GM18907 (cell line): ENCODE measurements around the gene KCNB1.
"Not testable (repeated sequence)": the region's sequence is repeated elsewhere in the genome, so short reads cannot be mapped to it uniquely, and the experiment has no call there.

Source experiments
- ATAC-seq: cut with Tn5 transposase; IDR thresholded peaks from one replicate; pipeline ENCODE4 v1.9.1; 2021; ENCODE audit warnings: mild to moderate bottlenecking, moderate library complexity; ENCODE audit not compliant: unreplicated experiment

KCNB1 gene

DNA sequence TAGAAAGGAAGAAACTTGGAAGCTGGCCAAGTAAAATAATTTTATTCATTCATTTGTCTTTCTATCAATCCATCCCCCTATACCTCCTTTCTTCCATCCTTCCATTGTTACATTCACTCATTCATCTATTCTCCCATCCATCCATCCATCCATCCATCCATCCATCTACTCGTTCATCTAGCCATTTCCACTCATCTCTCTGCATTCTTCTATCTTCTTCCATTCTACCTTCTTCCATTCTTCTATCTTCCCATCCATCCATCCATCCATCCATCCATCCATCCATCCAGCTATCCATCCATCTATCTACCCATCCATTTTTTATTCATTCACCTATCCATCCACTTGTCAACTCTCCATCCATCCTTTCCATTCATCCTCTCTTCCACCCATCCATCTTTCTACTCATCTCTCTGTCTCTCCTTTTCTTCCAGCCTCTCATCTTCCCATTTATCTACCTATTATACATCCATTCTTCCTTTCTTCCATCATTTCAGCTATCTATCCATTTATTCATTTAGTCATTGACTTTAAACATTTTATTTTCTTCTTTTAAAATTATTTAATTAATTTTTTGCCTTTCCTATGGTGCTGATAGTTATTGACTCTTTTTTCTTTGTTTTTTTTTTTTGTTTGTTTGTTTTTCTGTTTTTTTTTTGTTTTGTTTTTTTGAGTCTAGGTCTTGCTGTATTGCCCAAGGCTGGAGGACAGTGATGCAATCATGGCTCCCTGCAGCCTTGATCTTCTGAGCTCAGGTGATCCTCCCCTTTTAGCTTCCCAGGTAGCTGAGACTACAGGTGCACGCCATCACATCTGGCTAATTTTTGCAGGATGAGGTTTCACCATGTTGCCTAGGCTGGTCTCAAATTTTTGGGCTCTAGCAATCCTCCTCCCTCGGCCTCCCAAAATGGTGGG, 151.5 kb downstream of the KCNB1 start:
- no peak for ATAC-seq

DNA sequence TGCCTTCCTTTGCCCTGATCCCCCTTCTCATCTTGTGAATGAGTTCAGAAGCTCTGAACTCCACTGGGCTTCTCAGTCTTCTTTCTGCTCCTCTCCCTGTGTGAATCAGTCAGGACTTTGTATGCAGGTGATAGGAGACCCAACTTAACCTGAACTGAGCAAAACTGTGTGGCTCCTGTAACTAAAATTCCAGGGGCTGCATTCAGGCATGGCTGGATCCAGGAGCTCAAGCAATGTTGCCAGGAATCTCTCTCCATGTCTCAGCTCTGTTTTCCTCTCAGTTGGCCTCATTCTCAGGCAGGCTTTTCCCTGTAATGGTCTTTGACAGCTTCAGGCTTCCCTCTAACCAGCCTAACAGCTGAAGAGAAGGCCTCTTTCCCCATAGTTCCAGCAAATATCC, 153.7 kb downstream of the KCNB1 start:
- no peak for ATAC-seq

DNA sequence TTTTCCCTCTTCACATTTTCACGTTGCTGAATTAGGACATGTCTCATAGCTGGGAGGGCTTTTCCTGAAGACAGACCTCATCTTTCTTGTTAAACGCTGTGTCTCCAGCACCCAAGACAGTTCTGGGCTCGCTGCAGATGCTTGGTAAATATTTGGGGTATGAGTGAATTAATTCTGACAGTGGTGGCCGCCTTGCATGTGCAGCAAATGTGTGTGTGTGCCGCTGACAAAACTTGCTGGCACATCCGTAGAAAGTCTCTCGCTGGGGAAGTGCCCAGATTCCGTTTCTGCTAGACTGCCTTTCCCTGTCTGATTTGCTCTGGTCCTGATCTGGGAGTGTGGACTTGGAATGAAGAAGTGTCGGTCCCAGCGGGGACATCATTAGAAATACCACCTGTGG, 156.4 kb downstream of the KCNB1 start:
- ATAC-seq: no peak

DNA sequence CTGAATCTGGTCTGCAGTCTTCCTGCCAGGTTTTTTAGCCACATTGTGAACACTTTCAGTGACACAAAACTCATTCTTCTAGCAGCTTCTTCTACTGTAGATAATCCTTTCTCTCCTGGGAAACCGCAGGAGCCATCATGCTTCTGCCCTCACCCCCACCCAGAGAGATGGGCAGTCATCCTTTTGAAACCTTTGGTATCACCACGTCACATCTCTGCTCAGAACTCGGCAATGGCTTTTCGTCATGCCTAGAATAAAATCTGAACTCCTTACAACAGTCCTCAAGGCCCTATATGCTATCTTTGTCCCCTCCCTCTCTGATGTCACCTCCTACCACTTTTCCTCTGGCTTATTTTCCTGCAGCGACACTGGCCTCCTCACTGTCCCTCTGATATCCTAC, 158.2 kb downstream of the KCNB1 start:
- no peak for ATAC-seq

DNA sequence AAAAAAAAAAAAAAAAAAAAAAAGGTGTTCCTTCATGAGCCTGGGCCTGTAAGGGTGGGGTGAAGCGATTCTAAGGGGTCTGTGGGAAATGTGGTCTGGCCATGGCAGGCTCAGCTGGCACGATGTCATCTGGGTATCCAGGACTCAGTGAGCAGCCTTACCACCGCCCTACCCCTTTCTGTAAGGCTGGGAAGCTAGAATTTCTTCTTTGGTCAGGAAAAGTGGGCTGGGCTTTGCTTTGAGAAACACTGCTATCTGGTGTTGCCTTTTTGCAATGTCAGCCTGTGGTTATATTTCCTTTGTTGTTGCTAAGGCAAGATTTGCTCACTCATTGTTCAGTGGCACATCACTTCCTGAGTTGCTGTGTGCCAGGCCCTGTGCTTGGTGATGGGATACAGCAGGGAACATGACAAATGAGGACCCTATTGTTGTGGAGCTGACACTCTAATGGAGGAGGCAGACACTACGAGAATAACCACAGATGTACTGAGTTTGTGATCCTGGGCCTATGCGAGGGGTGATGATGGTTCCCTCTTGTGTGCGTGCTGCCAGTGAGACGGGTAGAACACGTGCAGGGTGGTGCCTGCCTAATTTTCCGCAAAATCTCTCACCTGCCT, 158.7 kb downstream of the KCNB1 start:
- no peak for ATAC-seq

DNA sequence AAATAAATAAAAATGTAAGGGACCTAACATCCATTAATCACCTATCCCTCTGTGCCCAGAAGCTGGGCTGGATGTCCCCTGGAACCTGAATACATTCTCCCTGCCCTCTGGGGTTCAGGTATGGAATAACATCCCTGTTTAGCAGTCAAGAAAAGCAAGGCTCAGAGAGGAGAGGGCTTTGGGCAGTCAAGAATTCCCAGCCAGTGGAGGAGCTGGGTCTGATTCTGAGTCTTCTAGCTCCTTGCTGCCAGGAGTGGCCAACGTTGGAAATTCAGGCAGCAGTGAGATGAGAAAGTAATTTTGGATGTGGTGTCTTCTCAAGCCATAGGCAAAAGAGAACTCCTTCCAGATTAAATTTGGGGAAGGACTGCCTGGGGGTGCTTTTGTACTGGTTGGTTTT, 162.0 kb downstream of the KCNB1 start:
- no peak for ATAC-seq

DNA sequence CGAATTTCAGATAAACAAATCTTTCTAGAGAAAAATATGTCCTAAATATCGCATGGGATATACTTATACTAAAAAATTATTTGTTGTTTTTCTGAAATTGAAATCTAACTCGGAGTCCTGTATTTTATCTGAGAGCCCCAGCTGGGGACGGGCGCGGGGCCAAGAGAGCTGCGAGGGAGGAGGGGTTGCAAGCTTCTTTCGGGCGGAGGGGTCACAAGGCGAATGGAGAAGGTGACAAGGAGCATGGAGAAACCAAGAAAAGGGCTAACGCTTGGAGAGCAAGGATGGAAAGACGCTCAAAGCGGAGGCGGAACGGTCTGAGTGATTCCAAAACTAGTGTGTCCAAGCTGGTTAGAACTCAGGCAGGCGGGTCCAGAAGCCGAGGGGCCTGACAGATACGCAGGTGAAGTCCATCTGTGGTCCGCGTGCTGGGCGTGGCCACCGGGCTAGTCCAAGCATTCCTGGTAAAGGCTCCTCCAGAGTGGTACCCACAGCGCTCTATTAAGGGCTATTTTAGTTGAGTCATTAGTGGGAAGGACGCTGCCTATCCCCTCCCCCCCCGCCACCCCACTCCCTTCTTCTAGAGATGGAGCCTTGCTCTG, 163.2 kb downstream of the KCNB1 start:
- ATAC-seq: no peak

DNA sequence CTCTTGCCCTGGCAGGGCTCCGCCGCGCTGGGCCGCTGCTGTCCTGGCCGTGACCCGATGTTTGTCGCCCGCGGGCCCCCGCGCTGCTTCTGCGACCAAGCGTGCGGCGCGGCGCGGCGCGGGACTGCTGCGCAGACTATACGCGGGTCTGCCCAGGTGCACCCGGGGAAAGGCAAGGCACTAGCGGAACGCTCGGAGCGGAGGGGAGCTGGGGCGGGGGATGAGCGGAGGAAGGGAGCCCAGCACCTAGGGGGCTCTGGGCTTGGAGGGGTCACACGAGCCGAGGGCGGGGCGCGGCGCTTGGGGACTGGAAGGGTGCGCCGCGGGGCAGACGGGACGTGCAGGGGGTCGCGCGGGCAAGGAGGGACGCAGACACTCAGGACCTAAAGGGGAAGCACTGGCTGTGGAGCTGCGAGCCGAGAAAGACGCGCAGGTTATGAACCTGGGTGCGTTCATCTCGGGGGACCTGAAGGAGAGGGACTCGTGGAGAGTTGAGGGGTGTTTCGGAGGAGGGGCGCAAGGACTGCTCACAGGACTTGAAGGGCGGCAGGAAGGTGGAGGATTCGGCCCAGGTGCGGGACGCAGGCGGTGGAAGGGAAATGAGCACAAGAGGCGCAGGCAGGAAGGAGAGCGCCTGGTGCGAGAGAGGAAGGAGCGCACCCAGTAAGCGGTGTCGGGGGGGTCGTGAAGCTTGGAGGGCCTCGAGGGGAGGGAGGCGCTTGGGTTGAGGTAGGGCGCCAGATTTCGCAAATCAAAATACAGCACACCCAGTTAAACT, 163.8 kb downstream of the KCNB1 start:
- no peak for ATAC-seq

DNA sequence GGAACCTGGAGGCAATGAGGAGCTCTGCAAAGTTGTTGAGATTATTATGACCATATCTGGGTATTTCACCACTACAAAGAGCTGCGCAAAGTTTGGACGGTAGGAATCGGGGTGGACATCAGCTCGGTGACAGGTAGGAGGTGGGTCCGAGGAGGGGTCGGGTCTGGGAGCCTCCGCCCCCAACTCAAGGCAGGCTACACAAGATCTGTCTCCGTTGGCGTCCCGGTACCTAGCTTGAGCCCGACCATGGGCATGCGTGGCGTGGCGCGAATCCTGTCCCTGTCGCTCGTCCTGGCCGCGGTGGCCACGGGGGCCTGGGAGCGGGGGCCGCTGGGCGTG, 164.4 kb downstream of the KCNB1 start:
- no peak for ATAC-seq

DNA sequence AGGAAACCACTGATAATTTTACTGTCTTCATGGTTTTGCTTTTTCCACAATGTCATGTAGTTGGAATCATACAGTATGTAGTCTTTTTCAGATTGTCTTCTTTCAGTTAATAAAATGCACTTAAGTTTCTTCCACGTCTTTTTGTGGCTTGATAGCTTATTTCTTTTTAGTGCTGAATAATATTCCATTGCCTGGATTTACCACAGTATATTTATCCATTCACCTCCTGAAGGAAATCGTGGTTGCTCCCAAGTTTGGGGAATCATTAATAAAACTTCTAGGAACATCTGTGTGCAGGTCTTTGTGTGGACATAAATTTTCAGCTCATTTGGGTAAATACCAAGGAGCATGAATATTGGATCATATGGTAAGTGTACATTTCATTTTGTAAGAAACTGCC, 165.8 kb downstream of the KCNB1 start:
- no peak for ATAC-seq

DNA sequence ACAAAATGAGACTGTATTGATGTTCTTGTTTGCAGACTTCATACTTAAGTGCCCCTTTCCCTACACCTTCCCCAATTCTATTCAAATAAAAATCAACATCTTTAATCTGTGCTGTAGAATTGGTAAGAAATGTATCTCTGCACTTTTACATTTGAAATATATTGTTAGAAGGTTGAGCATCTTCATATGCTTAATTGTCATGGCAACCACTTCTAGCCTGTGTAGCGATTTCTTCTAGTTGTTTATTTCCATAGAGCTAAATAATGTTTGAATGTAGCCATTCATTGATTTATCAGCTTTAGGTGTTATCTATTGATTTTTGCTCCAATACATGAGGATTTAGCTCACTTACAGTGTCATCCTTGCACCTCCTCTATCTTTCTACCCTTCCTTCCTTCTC, 166.9 kb downstream of the KCNB1 start:
- ATAC-seq: no peak

DNA sequence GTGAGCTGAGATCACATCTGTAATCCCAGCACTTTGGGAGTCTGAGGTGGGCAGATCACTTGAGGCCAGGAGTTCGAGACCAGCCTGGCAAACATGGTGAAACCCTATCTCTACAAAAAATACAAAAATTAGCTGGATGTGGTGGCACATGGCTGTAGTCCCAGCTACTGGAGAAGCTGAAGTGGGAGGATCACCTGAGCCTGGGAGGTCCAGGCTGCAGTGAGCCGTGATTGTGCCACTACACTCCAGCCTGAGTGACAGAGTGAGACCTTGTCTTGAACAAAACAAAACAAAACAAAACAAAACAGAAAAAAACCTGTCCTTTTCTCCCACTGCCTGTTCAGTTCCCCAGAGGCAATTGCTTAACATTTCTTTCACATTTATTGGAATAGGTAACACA, 168.4 kb downstream of the KCNB1 start:
- not testable (repeated sequence) for ATAC-seq
